Psoas muscle (tissue), 8 donors: ENCODE results near the gene MALRD1. TPM values are rescaled to one million over a fixed set of nuclear protein-coding genes. Genes with fewer than 3 reads are reported as not detected.

Experiments used
- ATAC-seq, 4 donors: fragments of 200-7000 bp; cut with Tn5 transposase; one replicate each; pipeline ENCODE4 v1.9.1; 2020; ENCODE audit warnings: moderate library complexity in 3 of 4, mild to moderate bottlenecking in 2 of 4
- DNase-seq, 2 donors: peaks; one replicate each; pipeline ENCODE4 v3.0.0-alpha.2; 2020
- H3K27ac ChIP-seq: fragments of 200-600 bp; one replicate; pipeline ENCODE4 v1.8.0; 2022
- H3K27me3 ChIP-seq, 3 donors: fragments of 200-600 bp in 1 of 3; one replicate each; pipeline versions ENCODE4 v1.6.1 to v1.8.0; 2013 to 2022; ENCODE audit warnings: low read length in 2 of 3, mild to moderate bottlenecking in 2 of 3, moderate library complexity in 1 of 3; ENCODE audit not compliant: insufficient read depth in 3 of 3
- H3K36me3 ChIP-seq, 2 donors: fragments of 200-600 bp in 1 of 2; one replicate each; pipeline versions ENCODE4 v1.6.1 to v1.8.0; 2013 to 2022; ENCODE audit warnings: low read depth in 1 of 2, mild to moderate bottlenecking in 1 of 2, moderate library complexity in 1 of 2; ENCODE audit not compliant: insufficient read depth in 1 of 2
- H3K4me1 ChIP-seq: fragments of 200-600 bp; one replicate; pipeline ENCODE4 v1.8.0; 2022
- H3K4me3 ChIP-seq: fragments of 200-600 bp; one replicate; pipeline ENCODE4 v1.8.0; 2022; ENCODE audit warnings: mild to moderate bottlenecking
- H3K9me3 ChIP-seq: fragments of 200-600 bp; one replicate; pipeline ENCODE4 v1.8.0; 2022
- CTCF ChIP-seq: fragments of 200-600 bp; IDR thresholded peaks from one replicate; pipeline ENCODE4 v1.8.0; 2022; ENCODE audit warnings: antibody characterized with exemption
- WGBS, 3 donors: extraction: QIAGEN DNeasy Blood & Tissue Kit; methylation state at CpG; one replicate each; pipeline versions ENCODE4 v1.1.6 to v1.1.7; 2013; 5-methylcytosine and 5-hydroxymethylcytosine counted together
- intact Hi-C, 2 donors: fragments of 100-400 bp; cut with DNase I; formaldehyde crosslinking; loops; one replicate each; pipeline versions ENCODE4 v1.11.0 to v1.14.2; 2022
- polyA plus RNA-seq, 3 donors: library from polyadenylated mRNA; stranded (reverse); fragments of 200-250 nt; gene quantifications; one replicate each; pipeline ENCODE4 v1.2.3, GENCODE V29; 2013
- total RNA-seq, 4 donors: library from RNA; stranded (reverse); fragmentation: NEBNext Ultra II Directional in 2 of 4; extraction: Animal tissue kit (Norgen Biotek cat#: 25700) in 2 of 4; gene quantifications; one replicate each; pipeline versions ENCODE4 v1.2.1 to v1.2.4, GENCODE V29; 2021 to 2023
- donor health status: healthy with polysubstance abuse.
- donor health status: DM: no; HTN: no; CAD: no; lungs with moderate emphysema.
- donor health status: Bipolar disorder and iron deficiency.
- donor health status: healthy.
- donor health status: DM: yes; HTN: yes; CAD: no.
- donor health status: DM: no; HTN: no; CAD: no.
- donor health status: DM: no; HTN: no; CAD: no.
- donor health status: DM: yes; HTN: yes; CAD: no.

The MALRD1 gene
- total and polyA plus RNA-seq, 7 donors = 0.12 to 0.39 (median 0.27) TPM; not detected in 3

GRCh38 chr10:19158870-19159269 lies 110.3 kb downstream of the MALRD1 start:
- Histone ChIP-seq H3K27ac (no peak overlapping the region), H3K9me3 (no peaks in the 10 kb centered on the region), H3K4me3 (no peak overlapping the region), H3K36me3 (no peaks in the 10 kb centered on the region), H3K27me3 (no peaks in the 10 kb centered on the region), H3K4me1 (no peaks in the 10 kb centered on the region)
- DNase-seq (no peak), ATAC-seq (no peak)
- no peak for TF ChIP-seq CTCF
- intact Hi-C loops = no loop called here
- 71 to 84% (median 72%) methylated on average over 3 of the region's 3 CpGs for WGBS, 3 donors

- WGBS, 3 donors = 80 to 90% (median 88%) methylated on average over 1 of the region's 1 CpG
- H3K4me3 ChIP-seq = no peak overlapping the region
- no peaks in the 10 kb centered on the region for H3K9me3 ChIP-seq
- ATAC-seq (no peak), DNase-seq (no peak)
- H3K27me3 ChIP-seq = no peaks in the 10 kb centered on the region
- H3K27ac ChIP-seq = no peak overlapping the region
- H3K4me1 ChIP-seq = no peaks in the 10 kb centered on the region
- intact Hi-C loops = no loop called here
- H3K36me3 ChIP-seq = no peaks in the 10 kb centered on the region
- no peak for TF ChIP-seq CTCF
Observed at GRCh38 chr10:19164461-19164860, 115.9 kb downstream of the MALRD1 start.

GRCh38 chr10:19168584-19168983 lies 120.0 kb downstream of the MALRD1 start:
- H3K9me3 ChIP-seq = no peaks in the 10 kb centered on the region
- no peak for DNase-seq
- no peaks in the 10 kb centered on the region for H3K36me3 ChIP-seq
- TF ChIP-seq CTCF = no peak
- H3K27me3 ChIP-seq = no peaks in the 10 kb centered on the region
- ATAC-seq = no peak
- H3K4me1 ChIP-seq = no peaks in the 10 kb centered on the region
- no peak overlapping the region for H3K4me3 ChIP-seq
- intact Hi-C loops = no loop called here
- H3K27ac ChIP-seq = no peak overlapping the region
- WGBS, 3 donors = 30 to 50% (median 46%) methylated on average over 2 of the region's 2 CpGs

GRCh38 chr10:19169041-19169440 lies 120.4 kb downstream of the MALRD1 start:
- Histone ChIP-seq H3K27me3 (no peaks in the 10 kb centered on the region), H3K36me3 (no peaks in the 10 kb centered on the region), H3K4me3 (no peak overlapping the region), H3K4me1 (no peaks in the 10 kb centered on the region), H3K9me3 (no peaks in the 10 kb centered on the region), H3K27ac (no peak overlapping the region)
- 20 to 34% (median 33%) methylated on average over 2 of the region's 2 CpGs for WGBS, 3 donors
- TF ChIP-seq CTCF = no peak
- intact Hi-C loops = no loop called here
- ATAC-seq = no peak
- no peak for DNase-seq

- intact Hi-C loops = no loop called here
- no peaks in the 10 kb centered on the region for H3K36me3 ChIP-seq
- no peak overlapping the region for H3K27ac ChIP-seq
- no peak for TF ChIP-seq CTCF
- 42 to 55% (median 47%) methylated on average over 2 of the region's 2 CpGs for WGBS, 3 donors
- no peaks in the 10 kb centered on the region for H3K9me3 ChIP-seq
- H3K4me3 ChIP-seq = no peak overlapping the region
- H3K4me1 ChIP-seq = no peaks in the 10 kb centered on the region
- ATAC-seq = no peak
- H3K27me3 ChIP-seq = no peaks in the 10 kb centered on the region
- DNase-seq = no peak
Observed at GRCh38 chr10:19169684-19170083, 121.1 kb downstream of the MALRD1 start.
